ENCODE data around the gene HOXD8.

The HOXD8 gene

DNA sequence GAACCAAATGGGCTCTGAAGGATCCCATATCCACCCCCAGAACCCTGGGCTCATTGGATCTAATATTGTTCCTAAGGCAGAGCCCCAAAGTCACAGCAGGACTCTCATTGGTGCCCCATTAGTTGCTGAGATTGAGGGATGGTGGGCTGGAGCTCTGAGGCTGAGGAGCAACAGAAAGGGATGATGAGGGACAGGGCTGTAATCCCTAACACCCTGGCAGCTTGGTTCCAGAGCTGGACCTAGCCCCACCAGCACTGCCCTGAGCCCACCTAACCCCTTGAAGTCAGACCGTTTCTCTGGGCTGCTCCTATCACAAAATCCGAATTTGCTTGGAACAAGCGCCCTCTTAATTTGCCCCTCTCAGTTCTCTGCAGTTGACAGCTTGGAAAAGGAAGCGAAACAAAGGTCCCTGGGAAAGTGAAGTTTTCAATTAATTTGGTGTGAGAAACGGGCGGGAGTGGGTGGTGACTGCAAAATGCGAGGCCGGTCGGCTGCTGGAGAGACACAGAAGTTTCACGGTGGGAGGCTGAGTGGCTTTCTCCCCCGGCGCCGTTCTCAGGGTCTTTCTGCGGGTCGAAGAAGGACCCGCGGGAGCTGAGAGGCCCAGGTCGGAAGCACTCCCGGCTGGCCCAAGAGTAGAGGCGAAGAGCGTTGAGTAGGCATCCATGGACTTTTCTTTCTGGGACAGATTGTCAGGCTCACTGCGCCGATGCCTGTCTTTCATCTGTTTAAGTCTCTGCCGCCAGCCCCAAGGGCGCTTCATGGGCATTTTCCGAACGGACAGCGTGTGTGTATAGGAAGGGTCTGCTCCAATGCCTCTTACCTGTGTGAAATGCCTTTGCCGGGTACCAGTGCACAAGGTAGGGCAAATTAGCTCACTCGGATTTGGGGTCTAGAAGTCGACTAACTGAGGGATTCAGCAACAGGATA lies 37.9 kb upstream of the HOXD8 start:
- no peak for DNase-seq (ENCODE audit: low spot score)

DNA sequence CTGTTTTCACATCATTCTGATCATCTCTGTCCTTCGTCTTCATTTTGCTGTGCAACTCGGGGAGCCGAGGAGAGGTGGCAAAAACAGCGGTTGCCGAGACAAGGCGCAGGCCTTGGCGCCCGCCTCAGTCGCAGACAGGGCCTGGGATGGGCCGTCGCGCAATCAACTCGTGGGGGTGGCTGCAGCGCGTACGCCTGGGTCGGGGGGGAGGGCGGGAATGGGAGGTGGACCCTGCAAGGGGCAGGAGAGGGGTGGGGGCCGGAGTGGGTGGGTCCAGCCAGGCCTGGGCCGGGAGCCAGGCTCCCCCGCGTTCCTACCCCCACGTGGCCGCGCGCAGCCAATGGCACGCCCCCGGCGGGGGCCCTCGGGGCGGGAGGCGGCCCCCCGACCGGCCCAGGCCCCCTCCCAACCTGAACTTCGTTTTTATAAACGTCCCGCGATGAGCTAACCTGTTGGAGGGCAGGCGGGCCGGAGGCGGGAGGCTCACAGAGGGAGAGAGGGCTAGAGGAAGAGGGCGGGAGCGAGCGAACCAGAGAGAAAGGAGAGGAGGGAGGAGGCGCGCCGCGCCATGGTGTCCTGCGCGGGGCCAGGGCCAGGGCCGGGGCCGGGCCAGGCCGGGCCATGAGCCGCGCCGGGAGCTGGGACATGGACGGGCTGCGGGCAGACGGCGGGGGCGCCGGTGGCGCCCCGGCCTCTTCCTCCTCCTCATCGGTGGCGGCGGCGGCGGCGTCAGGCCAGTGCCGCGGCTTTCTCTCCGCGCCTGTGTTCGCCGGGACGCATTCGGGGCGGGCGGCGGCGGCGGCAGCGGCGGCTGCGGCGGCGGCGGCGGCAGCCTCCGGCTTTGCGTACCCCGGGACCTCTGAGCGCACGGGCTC lies 37.0 kb upstream of the HOXD8 start, which contains the start of gene HOXD13:
TSS of gene HOXD13 (plus strand) at position 452 of the 875 bp plus-strand sequence. CDS start at position 622, 170 bp downstream.
- no peak for DNase-seq (ENCODE audit: low spot score)

- no peak for DNase-seq (ENCODE audit: low spot score)
These were observed 36.2 kb upstream of the HOXD8 start for GRCh38 chr2:176093145-176093897.

GRCh38 chr2:176093898-176094249 lies 35.6 kb upstream of the HOXD8 start:
- no peak for DNase-seq (ENCODE audit: low spot score)

GRCh38 chr2:176094349-176094748 lies 35.2 kb upstream of the HOXD8 start:
- no peak for DNase-seq (ENCODE audit: low spot score)

GRCh38 chr2:176095421-176095820 lies 34.1 kb upstream of the HOXD8 start:
- DNase-seq (ENCODE audit: low spot score): no peak

GRCh38 chr2:176096243-176096985 lies 33.1 kb upstream of the HOXD8 start:
- no peak for DNase-seq (ENCODE audit: low spot score)

DNA sequence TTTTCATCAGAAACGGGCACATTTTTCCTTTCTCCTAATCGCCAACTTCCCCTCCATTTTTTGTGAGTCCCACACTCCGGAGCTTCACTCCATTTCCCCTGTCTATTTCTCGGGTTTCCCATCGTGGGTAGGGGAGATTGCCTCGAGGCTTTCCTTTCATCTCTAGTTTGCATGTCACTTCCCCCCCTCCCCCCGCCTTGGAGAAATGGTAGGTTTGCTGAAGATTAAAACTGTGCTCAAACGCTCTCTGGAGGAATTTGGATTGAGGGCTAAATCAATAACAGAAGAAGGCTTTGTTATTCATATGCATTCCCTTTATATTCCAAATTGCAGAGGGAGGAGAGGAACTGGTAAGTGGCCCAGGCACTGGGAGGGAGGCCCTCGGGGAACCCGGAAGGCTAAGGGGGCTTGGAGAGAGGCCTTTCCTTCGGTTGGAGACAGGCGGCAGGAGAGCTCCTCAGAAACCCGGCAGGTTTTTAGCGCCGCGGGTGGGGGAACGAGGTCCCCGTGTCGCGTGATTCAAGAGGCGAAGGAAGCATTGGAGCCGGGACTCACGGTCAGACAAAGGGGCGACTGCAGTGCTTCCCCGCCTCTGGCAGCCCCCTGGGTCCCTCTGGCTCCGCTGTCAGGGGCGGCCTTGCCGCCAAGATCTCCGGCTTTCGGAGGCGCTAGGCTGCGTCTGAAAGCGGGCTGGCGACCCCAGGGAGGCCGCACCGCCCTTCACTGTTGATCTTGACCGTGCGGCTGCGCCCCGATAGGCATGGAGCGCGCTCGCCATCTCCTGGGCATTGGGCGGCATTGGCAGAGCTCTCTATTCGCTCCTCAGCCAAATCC lies 32.3 kb upstream of the HOXD8 start:
- peak; percentile 84 for DNase-seq (ENCODE audit: low spot score)

DNA sequence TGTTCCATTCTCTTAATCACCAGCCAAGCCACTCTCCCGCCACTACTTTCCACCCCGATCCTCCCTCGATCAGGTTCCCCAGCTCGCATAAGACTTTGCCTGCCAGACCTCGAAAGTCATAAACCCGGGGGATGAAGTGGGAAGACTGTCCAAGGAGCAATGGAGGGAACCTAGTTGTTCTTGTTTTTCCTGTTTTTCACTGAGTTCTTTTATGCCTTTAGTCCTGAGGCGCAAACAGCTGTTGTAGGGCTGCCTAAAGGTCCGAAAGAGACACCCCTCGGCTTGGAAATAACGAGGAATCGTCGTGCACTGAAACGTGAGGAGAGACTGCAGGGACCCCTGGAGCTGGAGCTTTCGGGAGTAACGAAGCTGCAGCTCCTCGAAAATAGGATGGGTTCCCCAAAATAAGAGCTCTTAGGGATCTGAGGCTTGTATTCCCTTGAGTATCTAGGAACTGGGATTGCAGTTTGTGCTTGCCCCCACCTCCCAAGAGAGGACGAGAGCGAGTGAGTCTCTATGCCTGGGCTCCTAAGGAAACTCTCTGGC lies 31.6 kb upstream of the HOXD8 start:
- DNase-seq (ENCODE audit: low spot score): no peak

- no peak for DNase-seq (ENCODE audit: low spot score)
These were observed 30.9 kb upstream of the HOXD8 start for GRCh38 chr2:176098366-176099158.

DNA sequence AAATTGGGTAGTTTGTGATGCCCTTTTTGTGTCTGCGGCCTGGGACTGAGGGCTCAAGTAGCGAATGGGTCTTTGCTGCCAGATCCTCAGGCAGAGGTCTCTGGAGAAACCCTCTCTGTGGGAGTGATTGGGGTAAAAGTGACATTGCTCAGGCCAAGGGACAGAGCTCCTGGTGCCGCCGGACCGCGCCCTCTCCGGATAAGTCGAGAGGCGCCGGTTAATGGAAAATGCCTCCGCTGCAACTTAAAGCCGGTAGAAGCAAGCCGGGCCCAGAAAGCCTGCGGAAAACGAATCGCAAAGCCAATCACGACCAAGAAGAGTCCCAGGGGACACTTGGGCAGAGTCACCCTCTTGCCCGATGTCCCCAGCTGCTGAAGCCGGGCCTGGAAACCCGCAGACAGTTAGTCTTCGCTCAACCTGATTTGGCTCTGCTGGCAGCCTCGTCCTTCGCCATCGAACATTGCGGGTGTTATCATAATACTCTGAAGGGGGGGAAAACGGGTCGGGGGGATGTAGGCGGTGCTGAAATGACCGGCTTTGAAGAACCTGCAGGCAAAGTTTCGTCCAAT lies 30.3 kb upstream of the HOXD8 start:
- DNase-seq (ENCODE audit: low spot score): no peak

DNA sequence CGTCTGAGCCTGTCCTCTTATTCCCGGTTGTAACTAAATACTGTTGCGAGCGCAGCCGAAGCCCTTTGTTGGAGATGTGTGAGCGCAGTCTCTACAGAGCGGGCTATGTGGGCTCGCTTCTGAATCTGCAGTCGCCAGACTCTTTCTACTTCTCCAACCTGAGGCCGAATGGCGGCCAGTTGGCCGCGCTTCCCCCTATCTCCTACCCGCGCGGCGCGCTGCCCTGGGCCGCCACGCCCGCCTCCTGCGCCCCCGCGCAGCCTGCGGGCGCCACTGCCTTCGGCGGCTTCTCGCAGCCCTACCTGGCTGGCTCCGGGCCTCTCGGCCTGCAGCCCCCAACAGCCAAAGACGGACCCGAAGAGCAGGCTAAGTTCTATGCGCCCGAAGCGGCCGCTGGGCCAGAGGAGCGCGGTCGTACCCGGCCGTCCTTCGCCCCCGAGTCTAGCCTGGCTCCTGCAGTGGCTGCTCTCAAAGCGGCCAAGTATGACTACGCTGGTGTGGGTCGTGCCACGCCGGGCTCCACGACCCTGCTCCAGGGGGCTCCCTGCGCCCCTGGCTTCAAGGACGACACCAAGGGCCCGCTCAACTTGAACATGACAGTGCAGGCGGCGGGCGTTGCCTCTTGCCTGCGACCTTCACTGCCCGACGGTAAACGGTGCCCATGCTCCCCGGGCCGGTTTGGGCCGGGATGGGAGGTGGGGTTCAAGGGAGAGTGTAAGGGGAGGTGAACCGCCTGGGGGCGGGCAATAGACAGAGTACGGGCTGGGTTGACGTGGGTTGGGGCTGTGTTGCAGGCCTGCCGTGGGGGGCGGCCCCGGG lies 29.6 kb upstream of the HOXD8 start, which contains the start of gene HOXD12:
TSS of gene HOXD12 (plus strand) at position 68 of the 819 bp plus-strand sequence. CDS start at position 75, 7 bp downstream.
- no peak for DNase-seq (ENCODE audit: low spot score)

DNA sequence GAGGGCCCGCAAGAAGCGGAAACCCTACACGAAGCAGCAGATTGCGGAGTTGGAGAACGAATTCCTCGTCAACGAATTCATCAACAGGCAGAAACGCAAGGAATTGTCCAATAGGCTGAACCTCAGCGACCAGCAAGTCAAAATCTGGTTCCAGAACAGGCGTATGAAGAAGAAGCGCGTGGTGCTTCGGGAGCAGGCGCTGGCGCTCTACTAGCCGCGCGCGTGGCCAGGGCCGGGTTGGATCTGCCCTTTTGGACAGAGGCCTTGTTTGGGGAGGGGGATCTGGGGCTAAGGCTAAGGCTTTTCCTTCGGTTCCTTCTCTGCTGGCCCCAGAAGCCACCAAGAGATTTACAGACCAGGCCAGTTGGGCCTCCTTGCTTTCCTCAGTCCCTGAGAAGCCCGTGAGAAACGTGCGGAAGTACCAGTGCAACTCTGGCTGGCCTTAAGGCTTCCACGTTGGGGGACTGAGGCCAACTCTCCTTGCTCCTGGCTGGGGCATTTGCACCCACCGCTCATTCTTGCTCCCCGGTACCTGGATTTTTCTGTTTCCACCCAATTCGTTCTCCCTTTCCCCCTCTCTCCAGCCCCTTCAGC lies 28.9 kb upstream of the HOXD8 start:
- no peak for DNase-seq (ENCODE audit: low spot score)

DNA sequence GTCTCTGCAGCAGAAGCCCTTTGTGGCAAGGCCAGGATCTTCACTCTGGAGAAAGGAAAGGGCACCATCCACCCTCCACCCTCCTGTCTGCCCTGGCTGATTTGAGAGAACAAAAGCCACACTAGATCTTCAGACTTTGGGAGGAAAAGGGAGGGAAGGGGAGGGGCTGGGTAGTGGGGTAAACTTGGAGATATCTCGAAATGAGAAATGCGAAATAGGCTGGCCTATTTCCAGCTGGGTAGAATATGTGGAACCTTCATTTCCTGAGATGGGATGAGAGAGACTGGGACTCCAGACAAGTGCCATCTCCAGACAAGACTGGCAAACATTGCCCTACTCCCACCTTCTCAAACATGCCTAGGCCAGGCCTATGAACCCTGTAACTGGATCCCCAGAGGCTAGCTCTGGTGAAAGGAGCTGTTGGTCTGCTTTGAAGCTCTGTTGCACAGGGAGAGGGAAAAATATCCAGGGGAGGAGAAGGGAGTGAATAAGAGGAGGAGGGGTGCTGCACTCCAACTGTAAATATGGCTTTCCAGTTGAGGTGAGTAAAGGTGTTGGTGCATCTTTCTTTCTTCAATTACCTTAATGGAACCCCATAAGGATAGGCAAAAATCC lies 28.2 kb upstream of the HOXD8 start:
- no peak for DNase-seq (ENCODE audit: low spot score)

DNA sequence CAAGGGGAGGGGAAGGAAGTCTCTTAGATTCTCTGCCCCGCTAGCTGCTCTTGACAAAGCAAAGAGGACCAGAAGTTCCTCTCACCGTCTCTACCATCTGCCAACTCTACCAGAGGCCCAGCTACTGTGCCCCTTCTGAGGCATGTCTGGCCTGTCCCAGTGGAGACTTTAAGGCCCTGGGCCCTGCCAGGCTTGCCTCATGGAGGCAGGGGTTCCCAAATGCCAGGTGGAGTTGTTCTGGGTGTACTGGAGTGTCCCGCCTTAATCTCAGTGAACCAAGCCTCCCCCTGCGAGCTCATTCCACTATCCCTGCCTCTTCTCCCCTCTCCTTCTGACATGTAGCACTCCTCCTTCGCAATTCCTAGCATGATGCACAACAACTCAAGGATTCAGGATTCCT lies 27.7 kb upstream of the HOXD8 start:
- no peak for DNase-seq (ENCODE audit: low spot score)

DNA sequence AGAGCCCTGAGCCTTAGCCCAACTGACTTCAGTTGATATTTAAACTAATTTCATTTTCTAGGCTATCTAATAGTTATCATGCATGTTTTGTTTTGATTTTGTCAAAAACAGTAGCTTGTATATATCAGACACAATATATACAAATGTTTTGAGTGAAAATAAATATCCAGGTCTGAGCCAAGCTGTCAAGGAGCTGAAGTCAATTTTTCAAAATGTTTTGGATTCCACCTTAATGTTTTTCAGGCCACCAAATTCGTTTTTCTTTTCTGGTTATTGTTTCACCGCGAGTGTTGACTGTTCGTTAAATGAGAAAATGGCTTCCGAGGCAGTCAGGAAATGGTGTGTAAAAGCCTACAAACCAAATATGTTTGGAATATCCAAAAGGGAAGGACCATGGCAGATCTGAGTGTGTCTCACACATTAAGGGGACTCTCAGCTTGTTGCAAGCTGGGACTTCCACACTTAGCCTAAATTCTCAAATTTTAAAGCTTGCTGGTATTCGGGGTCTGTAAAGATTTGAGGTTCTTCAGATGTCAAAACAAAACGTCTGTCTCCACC lies 27.1 kb upstream of the HOXD8 start:
- no peak for DNase-seq (ENCODE audit: low spot score)

DNA sequence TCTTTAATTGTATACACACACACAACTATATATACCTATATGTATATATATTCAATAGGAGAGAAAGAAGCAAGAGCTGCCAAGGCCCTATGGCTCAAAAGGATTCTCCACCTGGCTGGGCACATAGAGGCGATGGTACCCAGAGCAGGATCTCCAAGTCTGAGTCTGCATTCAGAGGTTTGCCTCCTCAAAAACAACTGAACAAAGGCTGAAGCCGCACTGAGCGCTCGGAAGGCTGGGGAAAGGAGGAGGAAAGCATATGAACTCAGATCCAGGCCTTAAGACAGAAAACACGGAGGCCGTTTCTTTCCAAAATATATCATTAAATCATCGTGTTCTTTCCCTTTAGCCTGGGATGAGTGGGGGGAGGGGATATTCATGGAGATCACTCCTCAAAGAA lies 26.3 kb upstream of the HOXD8 start:
- DNase-seq (ENCODE audit: low spot score): no peak

All from AG08395 (cell line).